ENCODE measurements around the gene CFAP299. TPM values are rescaled to one million over a fixed set of nuclear protein-coding genes. Genes with fewer than 3 reads are reported as not detected.

The CFAP299 gene
- total and polyA plus RNA-seq, 4 donors, result 2.8 to 30.2 (median 6.6) TPM

DNA sequence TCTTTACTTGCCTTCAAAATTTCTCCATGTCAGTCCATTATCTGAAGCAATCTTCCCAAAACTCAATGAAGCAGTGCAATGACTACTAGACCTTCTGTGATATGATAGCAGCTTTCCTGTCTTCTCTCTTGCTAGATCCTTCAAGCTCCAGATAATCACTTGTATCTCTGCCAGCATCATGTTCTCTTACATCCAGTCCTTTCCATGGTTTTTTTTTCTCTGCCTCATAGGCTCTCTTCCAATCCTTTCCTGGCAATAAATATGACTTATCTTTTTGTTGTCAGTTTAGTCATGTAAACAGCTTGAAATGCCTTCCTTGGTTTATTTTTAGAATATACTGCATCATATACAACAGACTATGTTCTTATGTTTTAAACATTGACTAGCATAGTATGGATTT, 193.5 kb downstream of the CFAP299 start:
- ATAC-seq (ENCODE audit: insufficient read depth, low FRiP score) (no peak), DNase-seq (peak in 2 of 3 donors; percentile 86 to 89)
- Histone ChIP-seq H3K9me3 (ENCODE audit: control insufficient read depth in 4 of 4, insufficient read depth in 3 of 4, low read length in 3 of 4) (no peaks in the 10 kb centered on the region), H3K27me3 (ENCODE audit: control insufficient read depth in 3 of 3, insufficient read depth in 3 of 3, low read length in 2 of 3) (no peaks in the 10 kb centered on the region), H3K4me3 (no peak overlapping the region), H3K36me3 (ENCODE audit: control insufficient read depth in 4 of 4, insufficient read depth in 4 of 4, low read length in 4 of 4) (no peaks in the 10 kb centered on the region), H3K4me1 (ENCODE audit: control insufficient read depth in 5 of 5, insufficient read depth in 5 of 5, low read length in 5 of 5) (peaks cover 0 to 11% (median 0%) of the 10 kb centered on the region in 5 donors), H3K27ac (ENCODE audit: low read depth in 1 of 2, low read length in 1 of 2) (no peak overlapping the region), H3K9ac (ENCODE audit: insufficient read depth in 1 of 2, low read length in 2 of 2) (no peak overlapping the region)
- TF ChIP-seq, protein P1, sequence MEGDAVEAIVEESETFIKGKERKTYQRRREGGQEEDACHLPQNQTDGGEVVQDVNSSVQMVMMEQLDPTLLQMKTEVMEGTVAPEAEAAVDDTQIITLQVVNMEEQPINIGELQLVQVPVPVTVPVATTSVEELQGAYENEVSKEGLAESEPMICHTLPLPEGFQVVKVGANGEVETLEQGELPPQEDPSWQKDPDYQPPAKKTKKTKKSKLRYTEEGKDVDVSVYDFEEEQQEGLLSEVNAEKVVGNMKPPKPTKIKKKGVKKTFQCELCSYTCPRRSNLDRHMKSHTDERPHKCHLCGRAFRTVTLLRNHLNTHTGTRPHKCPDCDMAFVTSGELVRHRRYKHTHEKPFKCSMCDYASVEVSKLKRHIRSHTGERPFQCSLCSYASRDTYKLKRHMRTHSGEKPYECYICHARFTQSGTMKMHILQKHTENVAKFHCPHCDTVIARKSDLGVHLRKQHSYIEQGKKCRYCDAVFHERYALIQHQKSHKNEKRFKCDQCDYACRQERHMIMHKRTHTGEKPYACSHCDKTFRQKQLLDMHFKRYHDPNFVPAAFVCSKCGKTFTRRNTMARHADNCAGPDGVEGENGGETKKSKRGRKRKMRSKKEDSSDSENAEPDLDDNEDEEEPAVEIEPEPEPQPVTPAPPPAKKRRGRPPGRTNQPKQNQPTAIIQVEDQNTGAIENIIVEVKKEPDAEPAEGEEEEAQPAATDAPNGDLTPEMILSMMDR (IDR thresholded peaks at IDR 0.05; ENCODE audit: control extremely low read depth, extremely low read depth), result no peak

DNA sequence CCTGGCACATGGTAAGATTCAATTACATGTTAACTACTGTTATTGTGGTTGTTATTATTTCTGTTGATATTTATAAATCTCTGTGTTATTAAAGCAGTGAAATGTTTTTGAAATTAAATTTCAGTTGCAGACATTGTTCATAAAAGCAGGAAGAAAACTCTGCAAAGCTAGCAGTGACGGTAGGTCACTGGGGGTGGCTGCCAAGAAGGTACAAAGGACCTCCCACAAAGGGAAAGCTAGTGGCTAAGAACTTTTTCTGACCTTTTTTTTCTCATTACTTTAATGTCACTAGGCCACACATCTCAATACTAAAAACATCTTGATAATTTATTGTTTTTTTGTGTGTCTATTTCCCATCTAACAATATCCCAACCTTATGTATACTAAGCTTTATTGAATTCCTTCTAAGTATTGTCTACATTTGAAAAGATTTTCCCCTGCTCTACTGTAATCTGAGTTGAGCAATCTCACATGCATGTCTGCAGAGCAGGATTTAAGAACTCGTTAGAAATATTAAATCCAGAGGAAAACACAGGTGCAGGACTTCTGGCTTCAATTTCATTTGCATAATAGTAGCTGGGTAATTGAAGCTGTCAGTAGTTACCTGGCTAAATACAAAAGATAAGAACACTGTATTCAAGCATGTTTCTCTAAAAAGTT, 197.3 kb downstream of the CFAP299 start:
- TF ChIP-seq, protein P1 (IDR thresholded peaks at IDR 0.05; ENCODE audit: control extremely low read depth, extremely low read depth), result no peak
- Histone ChIP-seq H3K27me3 (ENCODE audit: control insufficient read depth in 3 of 3, insufficient read depth in 3 of 3, low read length in 2 of 3) (no peaks in the 10 kb centered on the region), H3K9me3 (ENCODE audit: control insufficient read depth in 4 of 4, insufficient read depth in 3 of 4, low read length in 3 of 4) (no peaks in the 10 kb centered on the region), H3K4me1 (ENCODE audit: control insufficient read depth in 5 of 5, insufficient read depth in 5 of 5, low read length in 5 of 5) (peaks cover 0 to 6% (median 0%) of the 10 kb centered on the region in 5 donors), H3K36me3 (ENCODE audit: control insufficient read depth in 4 of 4, insufficient read depth in 4 of 4, low read length in 4 of 4) (no peaks in the 10 kb centered on the region), H3K4me3 (no peak overlapping the region), H3K27ac (ENCODE audit: low read depth in 1 of 2, low read length in 1 of 2) (no peak overlapping the region), H3K9ac (ENCODE audit: insufficient read depth in 1 of 2, low read length in 2 of 2) (no peak overlapping the region)
- DNase-seq, result peak in 2 of 3 donors; percentile 14 to 34
- WGBS, 2 donors, result 34 to 74% methylated on average over 2 of the region's 2 CpGs
- no peak for ATAC-seq (ENCODE audit: insufficient read depth, low FRiP score)

DNA sequence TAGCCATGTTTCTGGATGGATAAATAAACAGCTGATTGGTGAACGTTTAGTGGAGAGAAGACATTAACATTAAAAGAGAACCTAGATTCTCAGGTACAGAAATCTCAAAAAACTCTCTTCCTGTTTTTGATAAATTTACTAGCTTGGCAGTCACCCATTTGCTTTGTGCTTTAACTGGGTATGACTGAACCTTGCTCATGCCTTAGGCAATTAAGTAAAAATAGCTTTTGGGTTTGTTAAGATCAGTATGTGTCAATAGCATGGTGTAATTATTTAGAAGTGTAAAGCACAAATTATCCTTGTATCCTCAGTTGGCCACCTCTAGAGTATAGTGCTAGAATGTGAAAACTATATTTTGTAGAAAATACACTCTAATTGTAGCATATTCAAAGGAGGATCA, 200.0 kb downstream of the CFAP299 start:
- no peak overlapping the region for H3K27ac ChIP-seq (ENCODE audit: low read depth in 1 of 2, low read length in 1 of 2)
- 22 to 26% methylated on average over 1 of the region's 1 CpG for WGBS, 2 donors
- ATAC-seq (ENCODE audit: insufficient read depth, low FRiP score), result no peak
- TF ChIP-seq, protein P1 (IDR thresholded peaks at IDR 0.05; ENCODE audit: control extremely low read depth, extremely low read depth), result no peak
- H3K9me3 ChIP-seq (ENCODE audit: control insufficient read depth in 4 of 4, insufficient read depth in 3 of 4, low read length in 3 of 4), result no peaks in the 10 kb centered on the region
- no peak overlapping the region for H3K9ac ChIP-seq (ENCODE audit: insufficient read depth in 1 of 2, low read length in 2 of 2)
- H3K4me3 ChIP-seq, result no peak overlapping the region
- no peak for DNase-seq
- H3K4me1 ChIP-seq (ENCODE audit: control insufficient read depth in 5 of 5, insufficient read depth in 5 of 5, low read length in 5 of 5), result peaks cover 0 to 3% (median 0%) of the 10 kb centered on the region in 5 donors
- no peaks in the 10 kb centered on the region for H3K36me3 ChIP-seq (ENCODE audit: control insufficient read depth in 4 of 4, insufficient read depth in 4 of 4, low read length in 4 of 4)
- no peaks in the 10 kb centered on the region for H3K27me3 ChIP-seq (ENCODE audit: control insufficient read depth in 3 of 3, insufficient read depth in 3 of 3, low read length in 2 of 3)

Measured in lung (tissue), 12 donors.